GM19043 (cell line): Measurements from ENCODE around the gene APOBEC3G.
"Not testable (repeated sequence)": the region's sequence is repeated elsewhere in the genome, so short reads cannot be mapped to it uniquely, and the experiment has no call there.

Experiments
- ATAC-seq: cut with Tn5 transposase; IDR thresholded peaks from one replicate; pipeline ENCODE4 v1.9.1; 2021; ENCODE audit warnings: low read depth; ENCODE audit not compliant: unreplicated experiment

The APOBEC3G gene

GRCh38 chr22:39066442-39067276 is 10.4 kb upstream of the APOBEC3G start:
- ATAC-seq, result not testable (repeated sequence)

- ATAC-seq, result no peak
Observed at GRCh38 chr22:39068033-39068785, 8.9 kb upstream of the APOBEC3G start.

GRCh38 chr22:39070186-39070585 is 6.9 kb upstream of the APOBEC3G start:
- ATAC-seq, result no peak

GRCh38 chr22:39072581-39072981 is 4.5 kb upstream of the APOBEC3G start:
- not testable (repeated sequence) for ATAC-seq

- no peak for ATAC-seq
Observed at GRCh38 chr22:39073981-39074380, 3.1 kb upstream of the APOBEC3G start.

GRCh38 chr22:39076155-39077025 is 685 bp upstream of the APOBEC3G start:
- ATAC-seq, result peak; percentile 12

GRCh38 chr22:39077912-39078311 is 837 bp downstream of the APOBEC3G start:
- not testable (repeated sequence) for ATAC-seq

- ATAC-seq, result no peak
Observed at GRCh38 chr22:39078329-39078728, 1.3 kb downstream of the APOBEC3G start.

GRCh38 chr22:39079054-39079637 is 2.1 kb downstream of the APOBEC3G start:
- not testable (repeated sequence) for ATAC-seq

GRCh38 chr22:39080052-39080762 is 3.1 kb downstream of the APOBEC3G start:
- no peak for ATAC-seq

GRCh38 chr22:39081016-39081415 is 3.9 kb downstream of the APOBEC3G start:
- no peak for ATAC-seq

- ATAC-seq, result no peak
Observed at GRCh38 chr22:39081598-39081997, 4.5 kb downstream of the APOBEC3G start.

GRCh38 chr22:39083212-39084165 is 6.4 kb downstream of the APOBEC3G start:
- no peak for ATAC-seq

- no peak for ATAC-seq
Observed at GRCh38 chr22:39084666-39085065, 7.6 kb downstream of the APOBEC3G start.

- ATAC-seq, result no peak
Observed at GRCh38 chr22:39087098-39087497, 10.0 kb downstream of the APOBEC3G start.

- ATAC-seq, result no peak
Observed at GRCh38 chr22:39087881-39088684, 11.0 kb downstream of the APOBEC3G start.

- no peak for ATAC-seq
Observed at GRCh38 chr22:39088685-39089032, 11.6 kb downstream of the APOBEC3G start.

- ATAC-seq, result no peak
Observed at GRCh38 chr22:39089928-39090327, 12.9 kb downstream of the APOBEC3G start.
